Measurements from ENCODE around the gene SERP2.

The SERP2 gene

DNA sequence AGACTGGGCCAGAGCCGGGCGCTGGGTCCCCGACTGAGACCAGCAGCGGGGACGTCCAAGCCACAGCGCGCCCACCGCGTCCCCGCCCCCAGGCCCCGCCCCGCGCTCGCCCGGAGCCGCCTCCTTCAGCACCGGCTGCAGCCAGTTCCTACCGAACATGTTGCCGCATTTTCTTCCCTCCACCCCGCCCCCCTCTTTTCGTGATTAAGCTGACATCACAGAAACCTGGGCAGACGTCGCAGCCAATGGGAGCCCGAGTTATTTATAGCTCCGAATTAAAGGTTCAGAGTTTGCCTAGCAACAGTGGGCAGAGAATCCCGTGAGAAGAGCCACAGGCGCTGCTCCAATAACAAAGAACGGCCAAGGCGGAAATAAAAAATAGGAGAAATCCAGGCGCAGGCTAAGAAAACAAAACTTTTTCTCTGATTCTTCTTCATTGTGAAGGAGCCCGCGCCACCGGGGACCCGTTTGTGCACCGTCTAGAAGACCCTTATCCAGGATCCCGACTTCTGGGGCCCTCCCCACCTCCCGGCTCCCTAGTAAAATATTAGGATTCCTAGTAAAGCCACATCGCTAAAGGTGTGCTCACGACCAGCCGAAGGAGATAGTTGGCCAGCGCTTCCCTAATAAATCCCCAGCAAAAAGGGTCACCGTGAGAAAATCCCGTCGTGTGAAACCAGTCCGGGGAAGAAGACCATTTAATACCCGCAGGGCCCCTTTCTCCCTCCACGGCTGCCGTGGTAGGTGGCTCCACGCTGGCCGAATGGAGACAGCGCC lies 61.7 kb downstream of the SERP2 start:
- DNase-seq (ENCODE audit: low read depth in 2 of 2): peak; percentile 79 to 80

- no peak for DNase-seq (ENCODE audit: low read depth in 2 of 2)
These were observed 62.4 kb downstream of the SERP2 start for GRCh38 chr13:44435919-44436510.

- DNase-seq (ENCODE audit: low read depth in 2 of 2): peak in 1 of 2 donors; percentile 18
These were observed 63.1 kb downstream of the SERP2 start for GRCh38 chr13:44436589-44437337.

- no peak for DNase-seq (ENCODE audit: low read depth in 2 of 2)
These were observed 64.0 kb downstream of the SERP2 start for GRCh38 chr13:44437356-44438233.

DNA sequence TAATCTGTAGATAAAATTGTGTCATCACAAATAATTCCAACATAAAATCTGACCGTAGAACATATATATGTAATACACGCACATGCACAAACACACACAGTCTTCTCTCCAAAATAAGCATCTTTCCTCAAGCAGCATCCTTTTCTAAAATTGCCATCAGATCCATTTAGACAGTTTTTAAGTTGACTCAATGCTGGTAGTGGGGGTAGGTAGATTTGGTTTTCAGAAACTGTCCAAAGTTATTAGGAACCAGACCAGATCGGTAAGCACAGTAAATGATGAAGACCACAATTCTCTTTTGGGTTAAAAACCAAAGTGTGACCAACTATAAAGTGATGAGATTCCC lies 64.6 kb downstream of the SERP2 start:
- no peak for DNase-seq (ENCODE audit: low read depth in 2 of 2)

DNA sequence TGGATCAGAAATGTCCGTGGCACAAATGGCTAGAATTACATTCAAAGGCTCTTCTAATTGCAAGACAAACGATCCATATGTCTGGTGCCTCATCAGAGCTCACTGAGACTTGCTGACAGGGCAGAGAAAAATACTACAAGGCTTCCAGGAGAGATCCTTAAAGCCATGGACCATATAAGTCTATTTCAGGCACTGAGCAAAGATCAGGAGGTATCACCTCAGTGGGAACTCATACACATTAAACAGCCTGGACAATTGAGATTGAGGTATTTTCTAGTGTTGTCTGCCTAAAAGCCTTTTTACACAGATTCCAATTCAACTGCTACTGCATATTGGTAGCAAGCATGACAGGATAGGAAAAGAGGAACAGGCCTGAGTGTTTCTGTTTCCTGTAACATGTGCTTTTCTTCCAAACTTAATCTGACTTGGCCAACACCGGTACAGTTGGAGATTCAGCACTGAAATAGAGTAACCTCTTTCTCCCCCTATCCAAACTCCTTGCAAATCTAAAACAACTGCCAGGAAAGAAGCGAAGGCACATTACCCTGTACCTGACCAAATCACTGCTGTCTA lies 65.9 kb downstream of the SERP2 start:
- no peak for DNase-seq (ENCODE audit: low read depth in 2 of 2)

- DNase-seq (ENCODE audit: low read depth in 2 of 2): no peak
These were observed 66.5 kb downstream of the SERP2 start for GRCh38 chr13:44440046-44440608.
